ENCODE measurements around the gene KLF18.
"Not testable (repeated sequence)": the region's sequence is repeated elsewhere in the genome, so short reads cannot be mapped to it uniquely, and the experiment has no call there.

KLF18 gene

GRCh38 chr1:44131411-44131810 lies 10.0 kb downstream of the KLF18 start:
- TF ChIP-seq CTCF (IDR thresholded peaks at IDR 0.05; ENCODE audit: low read depth, low read length, missing control alignments): no peak
- DNase-seq (ENCODE audit: low read depth): no peak
- H3K4me3 ChIP-seq (ENCODE audit: low read depth, low read length): no peak overlapping the region
- in situ Hi-C loops (cut with HindIII; ENCODE audit: low sequenced_read_pairs): no loop called here

GRCh38 chr1:44129616-44130500 lies 11.6 kb downstream of the KLF18 start:
- DNase-seq (ENCODE audit: low read depth): no peak
- TF ChIP-seq CTCF (IDR thresholded peaks at IDR 0.05; ENCODE audit: low read depth, low read length, missing control alignments): no peak
- in situ Hi-C loops (cut with HindIII; ENCODE audit: low sequenced_read_pairs): no loop called here

DNA sequence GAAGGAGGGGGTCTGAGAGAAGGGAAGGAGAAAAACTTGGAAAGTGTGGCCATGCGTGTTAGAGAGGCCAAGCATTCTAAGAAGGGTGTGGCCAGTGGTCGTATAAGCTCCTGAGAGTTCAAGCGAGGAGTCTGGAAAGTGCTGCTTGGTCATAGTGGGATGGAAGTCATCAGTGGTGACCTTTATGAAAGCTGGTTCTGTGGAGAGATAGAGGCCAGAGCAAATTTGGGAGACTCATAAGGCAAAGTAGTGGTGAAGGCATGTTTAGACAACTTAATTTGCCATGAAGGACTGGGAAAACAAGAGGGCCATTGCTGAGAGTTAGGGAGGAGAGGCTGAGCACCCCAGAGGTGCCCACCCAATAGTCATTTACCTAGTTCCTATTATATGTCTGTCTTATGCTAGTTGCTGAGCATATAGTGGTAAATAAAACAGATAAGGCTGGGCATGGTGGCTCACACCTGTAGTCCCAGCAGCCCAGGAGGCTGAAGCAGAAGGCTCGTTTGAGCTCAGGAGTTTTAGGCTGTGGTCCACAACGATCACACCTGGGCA lies 21.0 kb downstream of the KLF18 start:
- TF ChIP-seq CTCF (IDR thresholded peaks at IDR 0.05; ENCODE audit: low read depth, low read length, missing control alignments): no peak
- in situ Hi-C loops (cut with HindIII; ENCODE audit: low sequenced_read_pairs): no loop called here
- H3K4me3 ChIP-seq (ENCODE audit: low read depth, low read length): no peak overlapping the region
- DNase-seq (ENCODE audit: low read depth): no peak

More at GRCh38 chr1:44129616-44130500, 11.6 kb downstream of the KLF18 start:
- H3K4me3 ChIP-seq (ENCODE audit: low read depth, low read length): no peak overlapping the region

DNA sequence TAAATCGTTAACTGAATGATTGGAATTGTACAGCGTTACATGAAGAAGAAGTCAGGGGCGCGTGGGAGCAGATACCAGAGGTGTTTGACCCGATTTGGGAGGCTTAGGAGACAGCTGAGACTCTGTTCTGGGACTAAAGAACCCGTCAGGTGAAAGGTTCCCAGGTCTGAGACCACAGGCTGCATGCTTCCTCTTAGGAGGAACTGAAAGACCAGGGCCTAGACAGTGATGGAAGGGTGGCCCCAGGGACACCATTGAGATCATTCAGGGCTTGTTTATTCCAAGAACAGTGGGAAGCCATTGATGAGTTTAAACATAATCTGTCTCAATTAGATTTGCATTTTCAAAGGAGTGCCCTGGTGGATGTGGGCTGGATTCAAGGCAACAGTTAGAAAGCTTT lies 21.9 kb downstream of the KLF18 start:
- no peak for TF ChIP-seq CTCF (IDR thresholded peaks at IDR 0.05; ENCODE audit: low read depth, low read length, missing control alignments)
- DNase-seq (ENCODE audit: low read depth): no peak
- in situ Hi-C loops (cut with HindIII; ENCODE audit: low sequenced_read_pairs): no loop called here
- no peak overlapping the region for H3K4me3 ChIP-seq (ENCODE audit: low read depth, low read length)

DNA sequence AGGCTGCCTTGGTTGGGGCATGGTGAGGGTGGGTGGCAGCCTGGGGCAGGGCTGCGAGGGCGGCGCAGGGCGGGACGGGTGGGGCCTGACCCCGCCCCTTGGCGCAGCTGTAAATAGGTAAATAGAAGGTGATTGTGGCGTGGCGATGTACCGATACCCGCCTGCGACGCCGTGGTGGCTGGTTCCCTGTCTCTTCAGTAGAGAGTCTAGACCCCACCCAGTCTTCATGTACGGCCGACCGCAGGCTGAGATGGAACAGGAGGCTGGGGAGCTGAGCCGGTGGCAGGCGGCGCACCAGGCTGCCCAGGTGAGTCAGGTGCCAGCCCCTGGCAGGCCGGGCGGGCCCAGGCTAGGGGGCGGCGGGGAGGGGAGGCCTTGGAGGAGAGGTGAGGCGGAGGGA lies 22.7 kb downstream of the KLF18 start, which contains the start of gene KLF17:
Gene KLF17 (plus strand): TSS at position 140 of the 400 bp plus-strand sequence. CDS start 87 bp downstream, at position 227.
- in situ Hi-C loops (cut with HindIII; ENCODE audit: low sequenced_read_pairs): no loop called here
- no peak for TF ChIP-seq CTCF (IDR thresholded peaks at IDR 0.05; ENCODE audit: low read depth, low read length, missing control alignments)
- no peak within 1 kb of the TSS for H3K4me3 ChIP-seq (ENCODE audit: low read depth, low read length)
- DNase-seq (ENCODE audit: low read depth): no peak

GRCh38 chr1:44117272-44117671 lies 24.2 kb downstream of the KLF18 start:
- DNase-seq (ENCODE audit: low read depth); H3K4me3 ChIP-seq (ENCODE audit: low read depth, low read length); in situ Hi-C loops (cut with HindIII; ENCODE audit: low sequenced_read_pairs): not testable (repeated sequence)

- no peak for DNase-seq (ENCODE audit: low read depth)
- TF ChIP-seq CTCF (IDR thresholded peaks at IDR 0.05; ENCODE audit: low read depth, low read length, missing control alignments): no peak
- no peak overlapping the region for H3K4me3 ChIP-seq (ENCODE audit: low read depth, low read length)
- in situ Hi-C loops (cut with HindIII; ENCODE audit: low sequenced_read_pairs): no loop called here
Measured at GRCh38 chr1:44114098-44114497, 27.3 kb downstream of the KLF18 start.
